ENCODE measurements around the gene BCAT1.
"Not testable (repeated sequence)": the region's sequence is repeated elsewhere in the genome, so short reads cannot be mapped to it uniquely, and the experiment has no call there.

Gene BCAT1

GRCh38 chr12:24928533-24929306, 20.2 kb downstream of the BCAT1 start:
- not testable (repeated sequence) for H2BK15ac ChIP-seq (ENCODE audit: low read depth, poor library complexity, severe bottlenecking); H2AK5ac ChIP-seq (ENCODE audit: low read length, severe bottlenecking); H3K23ac ChIP-seq (ENCODE audit: low read length in 2 of 2); H3K9me3 ChIP-seq (ENCODE audit: control insufficient read depth, low read length); H3K9ac ChIP-seq (ENCODE audit: low read length); H2BK5ac ChIP-seq (ENCODE audit: low read depth, low read length, poor library complexity, severe bottlenecking); H3K4me3 ChIP-seq (ENCODE audit: insufficient read depth in 1 of 2, low read depth in 1 of 2, low read length in 2 of 2); H3K27ac ChIP-seq (ENCODE audit: low read length, poor library complexity, severe bottlenecking); H2AFZ ChIP-seq (ENCODE audit: low read depth, low read length); H3K36me3 ChIP-seq (ENCODE audit: control insufficient read depth in 1 of 2, insufficient read depth in 2 of 2, low read depth in 1 of 2, low read length in 2 of 2); H3K4ac ChIP-seq (ENCODE audit: low read depth in 1 of 2, low read length in 2 of 2); H3K4me1 ChIP-seq (ENCODE audit: control insufficient read depth, insufficient read depth, low read depth, low read length); H3K4me2 ChIP-seq (ENCODE audit: low read length, poor library complexity, severe bottlenecking); H3K27me3 ChIP-seq (ENCODE audit: control insufficient read depth in 1 of 2, insufficient read depth in 1 of 2, low read length in 2 of 2); H4K91ac ChIP-seq (ENCODE audit: low read length); H3K14ac ChIP-seq (ENCODE audit: low read length in 2 of 2); H3K18ac ChIP-seq (ENCODE audit: low read depth in 1 of 2, low read length in 2 of 2); DNase-seq; H4K8ac ChIP-seq (ENCODE audit: low read length); H2BK120ac ChIP-seq (ENCODE audit: low read depth, low read length); H2BK12ac ChIP-seq (ENCODE audit: low read length in 2 of 2)
- 91% methylated on average over 9 of the region's 13 CpGs for WGBS
- H3K79me1 ChIP-seq (replicated peaks; ENCODE audit: low read length, poor library complexity, severe bottlenecking) = peaks cover 20% of the 10 kb centered on the region

GRCh38 chr12:24928131-24928530, 20.8 kb downstream of the BCAT1 start:
- Histone ChIP-seq H3K79me1 (replicated peaks; ENCODE audit: low read length, poor library complexity, severe bottlenecking) (peaks cover 18% of the 10 kb centered on the region), H4K91ac (ENCODE audit: low read length) (no peak overlapping the region), H3K36me3 (ENCODE audit: control insufficient read depth in 1 of 2, insufficient read depth in 2 of 2, low read depth in 1 of 2, low read length in 2 of 2) (no peaks in the 10 kb centered on the region), H3K14ac (ENCODE audit: low read length in 2 of 2) (no peak overlapping the region), H2AK5ac (ENCODE audit: low read length, severe bottlenecking) (no peak overlapping the region), H3K9ac (ENCODE audit: low read length) (no peak overlapping the region), H4K8ac (ENCODE audit: low read length) (no peak overlapping the region), H3K23ac (ENCODE audit: low read length in 2 of 2) (no peak overlapping the region), H3K27me3 (ENCODE audit: control insufficient read depth in 1 of 2, insufficient read depth in 1 of 2, low read length in 2 of 2) (no peaks in the 10 kb centered on the region), H3K27ac (ENCODE audit: low read length, poor library complexity, severe bottlenecking) (no peak overlapping the region), H3K4ac (ENCODE audit: low read depth in 1 of 2, low read length in 2 of 2) (no peak overlapping the region), H2BK120ac (ENCODE audit: low read depth, low read length) (no peak overlapping the region), H2AFZ (ENCODE audit: low read depth, low read length) (no peak overlapping the region), H3K4me3 (ENCODE audit: insufficient read depth in 1 of 2, low read depth in 1 of 2, low read length in 2 of 2) (no peak overlapping the region), H3K4me1 (ENCODE audit: control insufficient read depth, insufficient read depth, low read depth, low read length) (no peaks in the 10 kb centered on the region), H2BK5ac (ENCODE audit: low read depth, low read length, poor library complexity, severe bottlenecking) (no peak overlapping the region), H2BK12ac (ENCODE audit: low read length in 2 of 2) (no peak overlapping the region), H2BK15ac (ENCODE audit: low read depth, poor library complexity, severe bottlenecking) (no peak overlapping the region), H3K18ac (ENCODE audit: low read depth in 1 of 2, low read length in 2 of 2) (peak overlapping the region in 1 of 2 experiments; percentile 21), H3K9me3 (ENCODE audit: control insufficient read depth, low read length) (peaks cover 7% of the 10 kb centered on the region), H3K4me2 (ENCODE audit: low read length, poor library complexity, severe bottlenecking) (no peak overlapping the region)
- WGBS = 71% methylated on average over 2 of the region's 2 CpGs
- DNase-seq = no peak

- not testable (repeated sequence) for H3K4me2 ChIP-seq (ENCODE audit: low read length, poor library complexity, severe bottlenecking); H3K27me3 ChIP-seq (ENCODE audit: control insufficient read depth in 1 of 2, insufficient read depth in 1 of 2, low read length in 2 of 2); DNase-seq; H2AK5ac ChIP-seq (ENCODE audit: low read length, severe bottlenecking); H3K36me3 ChIP-seq (ENCODE audit: control insufficient read depth in 1 of 2, insufficient read depth in 2 of 2, low read depth in 1 of 2, low read length in 2 of 2); H3K4me3 ChIP-seq (ENCODE audit: insufficient read depth in 1 of 2, low read depth in 1 of 2, low read length in 2 of 2); H3K14ac ChIP-seq (ENCODE audit: low read length in 2 of 2); H2BK15ac ChIP-seq (ENCODE audit: low read depth, poor library complexity, severe bottlenecking); H3K23ac ChIP-seq (ENCODE audit: low read length in 2 of 2); H4K8ac ChIP-seq (ENCODE audit: low read length); H3K9me3 ChIP-seq (ENCODE audit: control insufficient read depth, low read length); H2BK120ac ChIP-seq (ENCODE audit: low read depth, low read length); H2BK5ac ChIP-seq (ENCODE audit: low read depth, low read length, poor library complexity, severe bottlenecking); H2BK12ac ChIP-seq (ENCODE audit: low read length in 2 of 2); H3K9ac ChIP-seq (ENCODE audit: low read length); H3K18ac ChIP-seq (ENCODE audit: low read depth in 1 of 2, low read length in 2 of 2); H2AFZ ChIP-seq (ENCODE audit: low read depth, low read length); H3K27ac ChIP-seq (ENCODE audit: low read length, poor library complexity, severe bottlenecking); H3K4ac ChIP-seq (ENCODE audit: low read depth in 1 of 2, low read length in 2 of 2); H4K91ac ChIP-seq (ENCODE audit: low read length); H3K4me1 ChIP-seq (ENCODE audit: control insufficient read depth, insufficient read depth, low read depth, low read length)
- 97% methylated on average over 21 of the region's 24 CpGs for WGBS
- H3K79me1 ChIP-seq (replicated peaks; ENCODE audit: low read length, poor library complexity, severe bottlenecking) = peaks cover 24% of the 10 kb centered on the region
Measured at GRCh38 chr12:24926080-24926479, 22.8 kb downstream of the BCAT1 start.

GRCh38 chr12:24922090-24922489, 26.8 kb downstream of the BCAT1 start:
- Histone ChIP-seq H2BK120ac (ENCODE audit: low read depth, low read length) (no peak overlapping the region), H2BK15ac (ENCODE audit: low read depth, poor library complexity, severe bottlenecking) (no peak overlapping the region), H3K27me3 (ENCODE audit: control insufficient read depth in 1 of 2, insufficient read depth in 1 of 2, low read length in 2 of 2) (no peaks in the 10 kb centered on the region), H3K79me1 (replicated peaks; ENCODE audit: low read length, poor library complexity, severe bottlenecking) (peaks cover 33% of the 10 kb centered on the region), H3K36me3 (ENCODE audit: control insufficient read depth in 1 of 2, insufficient read depth in 2 of 2, low read depth in 1 of 2, low read length in 2 of 2) (no peaks in the 10 kb centered on the region), H3K4me3 (ENCODE audit: insufficient read depth in 1 of 2, low read depth in 1 of 2, low read length in 2 of 2) (no peak overlapping the region), H3K18ac (ENCODE audit: low read depth in 1 of 2, low read length in 2 of 2) (no peak overlapping the region), H3K9ac (ENCODE audit: low read length) (no peak overlapping the region), H2AFZ (ENCODE audit: low read depth, low read length) (no peak overlapping the region), H3K14ac (ENCODE audit: low read length in 2 of 2) (no peak overlapping the region), H2BK5ac (ENCODE audit: low read depth, low read length, poor library complexity, severe bottlenecking) (no peak overlapping the region), H3K27ac (ENCODE audit: low read length, poor library complexity, severe bottlenecking) (no peak overlapping the region), H3K4me1 (ENCODE audit: control insufficient read depth, insufficient read depth, low read depth, low read length) (no peaks in the 10 kb centered on the region), H3K4ac (ENCODE audit: low read depth in 1 of 2, low read length in 2 of 2) (no peak overlapping the region), H4K91ac (ENCODE audit: low read length) (no peak overlapping the region), H2BK12ac (ENCODE audit: low read length in 2 of 2) (peak overlapping the region in 1 of 2 experiments; percentile 24), H4K8ac (ENCODE audit: low read length) (no peak overlapping the region), H3K9me3 (ENCODE audit: control insufficient read depth, low read length) (no peaks in the 10 kb centered on the region), H2AK5ac (ENCODE audit: low read length, severe bottlenecking) (no peak overlapping the region), H3K23ac (ENCODE audit: low read length in 2 of 2) (no peak overlapping the region), H3K4me2 (ENCODE audit: low read length, poor library complexity, severe bottlenecking) (no peak overlapping the region)
- no peak for DNase-seq
- WGBS = 98% methylated on average over 5 of the region's 6 CpGs

Measured in mesenchymal stem cell (in vitro differentiated cells and primary cell).